WTC11 (cell line): ENCODE measurements around the gene MOV10. TPM values are rescaled to one million over a fixed set of nuclear protein-coding genes. Genes with fewer than 3 reads are reported as not detected.

Source experiments
- CBFB ChIP-seq: sonication (generic); formaldehyde crosslinking; IDR thresholded peaks from 2 replicates; pipeline ENCODE4 v1.8.1; 2022; ENCODE audit warnings: mild to moderate bottlenecking, low read depth, missing genetic modification reagents
- CREM ChIP-seq: sonication (generic); formaldehyde crosslinking; IDR thresholded peaks from 2 replicates; pipeline ENCODE4 v1.8.1; 2022; ENCODE audit warnings: mild to moderate bottlenecking, missing genetic modification reagents, moderate library complexity
- ELF4 ChIP-seq: sonication (generic); formaldehyde crosslinking; IDR thresholded peaks from 2 replicates; pipeline ENCODE4 v1.8.1; 2022; ENCODE audit warnings: low read depth, mild to moderate bottlenecking, moderate library complexity, missing genetic modification reagents
- EMX1 ChIP-seq: fragments of 250-450 bp; sonication (Bioruptor Pico); IDR thresholded peaks from 2 replicates; pipeline ENCODE4 v1.8.0; 2021; ENCODE audit warnings: mild to moderate bottlenecking
- ESRRA ChIP-seq: sonication (generic); formaldehyde crosslinking; IDR thresholded peaks from 2 replicates; pipeline ENCODE4 v1.8.1; 2022; ENCODE audit warnings: mild to moderate bottlenecking, missing genetic modification reagents, borderline replicate concordance
- FOXK1 ChIP-seq: sonication (generic); formaldehyde crosslinking; IDR thresholded peaks from 2 replicates; pipeline ENCODE4 v1.8.0; 2022; ENCODE audit warnings: mild to moderate bottlenecking, moderate library complexity, missing genetic modification reagents
- FOXP1 ChIP-seq: sonication (generic); formaldehyde crosslinking; IDR thresholded peaks from 2 replicates; pipeline ENCODE4 v1.8.0; 2022; ENCODE audit warnings: missing genetic modification reagents, mild to moderate bottlenecking, moderate library complexity, borderline replicate concordance
- KAT7 ChIP-seq: sonication (generic); formaldehyde crosslinking; IDR thresholded peaks from 2 replicates; pipeline ENCODE4 v1.8.1; 2023; ENCODE audit warnings: missing genetic modification reagents, mild to moderate bottlenecking, borderline replicate concordance
- MXD4 ChIP-seq: fragments of 250-450 bp; sonication (Bioruptor Pico); IDR thresholded peaks from 2 replicates; pipeline ENCODE4 v1.8.0; 2021; ENCODE audit warnings: mild to moderate bottlenecking, moderate library complexity, borderline replicate concordance
- NFE2L1 ChIP-seq: sonication (generic); formaldehyde crosslinking; IDR thresholded peaks from 2 replicates; pipeline ENCODE4 v1.8.1; 2023; ENCODE audit warnings: missing genetic modification reagents
- NR1H2 ChIP-seq: sonication (generic); formaldehyde crosslinking; IDR thresholded peaks from 2 replicates; pipeline ENCODE4 v1.9.0; 2021; ENCODE audit warnings: mild to moderate bottlenecking, moderate library complexity, missing genetic modification reagents
- RELA ChIP-seq: sonication (generic); formaldehyde crosslinking; IDR thresholded peaks from 2 replicates; pipeline ENCODE4 v1.8.1; 2022; ENCODE audit warnings: missing genetic modification reagents, mild to moderate bottlenecking, borderline replicate concordance
- SOX15 ChIP-seq: fragments of 250-450 bp; sonication (Bioruptor Pico); IDR thresholded peaks from 2 replicates; pipeline ENCODE4 v1.9.0; 2021; ENCODE audit warnings: mild to moderate bottlenecking
- TEAD1 ChIP-seq: sonication (generic); formaldehyde crosslinking; IDR thresholded peaks from 2 replicates; pipeline ENCODE4 v1.8.0; 2022; ENCODE audit warnings: mild to moderate bottlenecking, missing genetic modification reagents
- ZBTB21 ChIP-seq: sonication (generic); formaldehyde crosslinking; IDR thresholded peaks from 2 replicates; pipeline ENCODE4 v1.8.1; 2023; ENCODE audit warnings: mild to moderate bottlenecking, missing genetic modification reagents, borderline replicate concordance
- total RNA-seq: library from RNA; stranded (reverse); gene quantifications from 3 replicates; pipeline ENCODE4 v1.2.3, GENCODE V29; 2021
- TF ChIP-seq, protein P1 (sequence below): sonication (generic); formaldehyde crosslinking; IDR thresholded peaks from 2 replicates; pipeline ENCODE4 v1.8.0; 2022; ENCODE audit warnings: missing genetic modification reagents
- TF ChIP-seq, protein P2 (sequence below): fragments of 250-450 bp; sonication (Bioruptor Pico); IDR thresholded peaks from 2 replicates; pipeline ENCODE4 v1.9.0; 2021; ENCODE audit warnings: mild to moderate bottlenecking
- TF ChIP-seq, protein P3 (sequence below): sonication (generic); formaldehyde crosslinking; IDR thresholded peaks from 2 replicates; pipeline ENCODE4 v1.8.0; 2023; ENCODE audit warnings: missing genetic modification reagents
- TF ChIP-seq, protein P4 (sequence below): sonication (generic); formaldehyde crosslinking; IDR thresholded peaks from 2 replicates; pipeline ENCODE4 v1.8.1; 2022; ENCODE audit warnings: low read depth, mild to moderate bottlenecking, moderate library complexity, missing genetic modification reagents, borderline replicate concordance
- TF ChIP-seq, protein P5 (sequence below): sonication (generic); formaldehyde crosslinking; IDR thresholded peaks from 2 replicates; pipeline ENCODE4 v1.8.1; 2023; ENCODE audit warnings: mild to moderate bottlenecking, missing genetic modification reagents
- TF ChIP-seq, protein P6 (sequence below): sonication (generic); formaldehyde crosslinking; IDR thresholded peaks from 2 replicates; pipeline ENCODE4 v1.8.0; 2022; ENCODE audit warnings: mild to moderate bottlenecking, missing genetic modification reagents
- TF ChIP-seq, protein P7 (sequence below): sonication (generic); formaldehyde crosslinking; conservative IDR thresholded peaks from 2 replicates; pipeline ENCODE4 v1.8.1; 2023; ENCODE audit warnings: mild to moderate bottlenecking, low read depth, missing genetic modification reagents, moderate library complexity
- TF ChIP-seq, protein P8 (sequence below): fragments of 250-450 bp; sonication (Bioruptor Pico); IDR thresholded peaks from 2 replicates; pipeline ENCODE4 v2.1.2; 2022; ENCODE audit warnings: mild to moderate bottlenecking, moderate library complexity

Gene MOV10
- total RNA-seq, 1 experiment from 2014 or later, result 80.7 TPM

DNA sequence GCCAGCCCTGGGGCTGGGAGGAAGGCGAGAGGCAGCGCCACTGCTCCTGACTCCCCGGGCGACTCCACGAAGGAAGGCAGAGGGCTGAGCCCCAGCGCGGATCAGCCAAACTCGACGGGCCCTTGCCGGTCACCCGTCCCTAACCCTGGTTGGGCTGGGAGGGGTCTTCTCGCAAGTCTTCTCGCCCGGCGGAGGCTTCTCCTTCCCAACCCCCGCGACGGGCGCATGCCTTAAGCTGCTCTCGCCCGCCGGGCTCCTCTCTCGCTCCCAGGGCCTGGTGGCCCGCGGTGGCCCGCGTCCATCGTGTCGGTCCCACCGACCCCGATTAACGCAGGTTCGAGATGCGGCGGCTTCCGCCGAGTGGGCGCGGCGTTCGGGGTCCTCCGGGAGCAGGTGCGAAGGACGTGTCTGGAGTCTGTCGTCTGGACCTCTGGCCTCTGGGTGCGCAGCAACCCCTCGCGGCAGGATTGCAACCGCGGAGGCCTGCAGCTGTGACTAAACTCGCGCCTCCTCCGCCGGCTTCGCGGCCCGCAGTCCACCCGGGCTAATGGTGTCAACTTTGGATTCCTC is 69.6 kb downstream of the MOV10 start (continued):
- TF ChIP-seq, protein P1, sequence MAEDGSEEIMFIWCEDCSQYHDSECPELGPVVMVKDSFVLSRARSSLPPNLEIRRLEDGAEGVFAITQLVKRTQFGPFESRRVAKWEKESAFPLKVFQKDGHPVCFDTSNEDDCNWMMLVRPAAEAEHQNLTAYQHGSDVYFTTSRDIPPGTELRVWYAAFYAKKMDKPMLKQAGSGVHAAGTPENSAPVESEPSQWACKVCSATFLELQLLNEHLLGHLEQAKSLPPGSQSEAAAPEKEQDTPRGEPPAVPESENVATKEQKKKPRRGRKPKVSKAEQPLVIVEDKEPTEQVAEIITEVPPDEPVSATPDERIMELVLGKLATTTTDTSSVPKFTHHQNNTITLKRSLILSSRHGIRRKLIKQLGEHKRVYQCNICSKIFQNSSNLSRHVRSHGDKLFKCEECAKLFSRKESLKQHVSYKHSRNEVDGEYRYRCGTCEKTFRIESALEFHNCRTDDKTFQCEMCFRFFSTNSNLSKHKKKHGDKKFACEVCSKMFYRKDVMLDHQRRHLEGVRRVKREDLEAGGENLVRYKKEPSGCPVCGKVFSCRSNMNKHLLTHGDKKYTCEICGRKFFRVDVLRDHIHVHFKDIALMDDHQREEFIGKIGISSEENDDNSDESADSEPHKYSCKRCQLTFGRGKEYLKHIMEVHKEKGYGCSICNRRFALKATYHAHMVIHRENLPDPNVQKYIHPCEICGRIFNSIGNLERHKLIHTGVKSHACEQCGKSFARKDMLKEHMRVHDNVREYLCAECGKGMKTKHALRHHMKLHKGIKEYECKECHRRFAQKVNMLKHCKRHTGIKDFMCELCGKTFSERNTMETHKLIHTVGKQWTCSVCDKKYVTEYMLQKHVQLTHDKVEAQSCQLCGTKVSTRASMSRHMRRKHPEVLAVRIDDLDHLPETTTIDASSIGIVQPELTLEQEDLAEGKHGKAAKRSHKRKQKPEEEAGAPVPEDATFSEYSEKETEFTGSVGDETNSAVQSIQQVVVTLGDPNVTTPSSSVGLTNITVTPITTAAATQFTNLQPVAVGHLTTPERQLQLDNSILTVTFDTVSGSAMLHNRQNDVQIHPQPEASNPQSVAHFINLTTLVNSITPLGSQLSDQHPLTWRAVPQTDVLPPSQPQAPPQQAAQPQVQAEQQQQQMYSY (CRISPR knock-in tag), result no peak
- TF ChIP-seq FOXK1 (no peak), NR1H2 (CRISPR knock-in tag) (no peak), CBFB (CRISPR knock-in tag) (no peak), TEAD1 (CRISPR knock-in tag) (peak; percentile 53; the same call in 1 of the 2 replicates), ZBTB21 (CRISPR knock-in tag) (no peak), ELF4 (CRISPR knock-in tag) (no peak), MXD4 (no peak), SOX15 (no peak), EMX1 (CRISPR knock-in tag) (no peak), ESRRA (no peak), KAT7 (CRISPR knock-in tag) (no peak), RELA (no peak), NFE2L1 (no peak), CREM (CRISPR knock-in tag) (no peak), FOXP1 (CRISPR knock-in tag) (0 out of 2 replicates have a peak, but pooled peaks have one; percentile 30)
- TF ChIP-seq, protein P2, sequence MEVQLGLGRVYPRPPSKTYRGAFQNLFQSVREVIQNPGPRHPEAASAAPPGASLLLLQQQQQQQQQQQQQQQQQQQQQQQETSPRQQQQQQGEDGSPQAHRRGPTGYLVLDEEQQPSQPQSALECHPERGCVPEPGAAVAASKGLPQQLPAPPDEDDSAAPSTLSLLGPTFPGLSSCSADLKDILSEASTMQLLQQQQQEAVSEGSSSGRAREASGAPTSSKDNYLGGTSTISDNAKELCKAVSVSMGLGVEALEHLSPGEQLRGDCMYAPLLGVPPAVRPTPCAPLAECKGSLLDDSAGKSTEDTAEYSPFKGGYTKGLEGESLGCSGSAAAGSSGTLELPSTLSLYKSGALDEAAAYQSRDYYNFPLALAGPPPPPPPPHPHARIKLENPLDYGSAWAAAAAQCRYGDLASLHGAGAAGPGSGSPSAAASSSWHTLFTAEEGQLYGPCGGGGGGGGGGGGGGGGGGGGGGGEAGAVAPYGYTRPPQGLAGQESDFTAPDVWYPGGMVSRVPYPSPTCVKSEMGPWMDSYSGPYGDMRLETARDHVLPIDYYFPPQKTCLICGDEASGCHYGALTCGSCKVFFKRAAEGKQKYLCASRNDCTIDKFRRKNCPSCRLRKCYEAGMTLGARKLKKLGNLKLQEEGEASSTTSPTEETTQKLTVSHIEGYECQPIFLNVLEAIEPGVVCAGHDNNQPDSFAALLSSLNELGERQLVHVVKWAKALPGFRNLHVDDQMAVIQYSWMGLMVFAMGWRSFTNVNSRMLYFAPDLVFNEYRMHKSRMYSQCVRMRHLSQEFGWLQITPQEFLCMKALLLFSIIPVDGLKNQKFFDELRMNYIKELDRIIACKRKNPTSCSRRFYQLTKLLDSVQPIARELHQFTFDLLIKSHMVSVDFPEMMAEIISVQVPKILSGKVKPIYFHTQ (CRISPR knock-in tag), result no peak
- TF ChIP-seq, protein P3, sequence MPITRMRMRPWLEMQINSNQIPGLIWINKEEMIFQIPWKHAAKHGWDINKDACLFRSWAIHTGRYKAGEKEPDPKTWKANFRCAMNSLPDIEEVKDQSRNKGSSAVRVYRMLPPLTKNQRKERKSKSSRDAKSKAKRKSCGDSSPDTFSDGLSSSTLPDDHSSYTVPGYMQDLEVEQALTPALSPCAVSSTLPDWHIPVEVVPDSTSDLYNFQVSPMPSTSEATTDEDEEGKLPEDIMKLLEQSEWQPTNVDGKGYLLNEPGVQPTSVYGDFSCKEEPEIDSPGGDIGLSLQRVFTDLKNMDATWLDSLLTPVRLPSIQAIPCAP (CRISPR knock-in tag), result no peak
- TF ChIP-seq, protein P4, sequence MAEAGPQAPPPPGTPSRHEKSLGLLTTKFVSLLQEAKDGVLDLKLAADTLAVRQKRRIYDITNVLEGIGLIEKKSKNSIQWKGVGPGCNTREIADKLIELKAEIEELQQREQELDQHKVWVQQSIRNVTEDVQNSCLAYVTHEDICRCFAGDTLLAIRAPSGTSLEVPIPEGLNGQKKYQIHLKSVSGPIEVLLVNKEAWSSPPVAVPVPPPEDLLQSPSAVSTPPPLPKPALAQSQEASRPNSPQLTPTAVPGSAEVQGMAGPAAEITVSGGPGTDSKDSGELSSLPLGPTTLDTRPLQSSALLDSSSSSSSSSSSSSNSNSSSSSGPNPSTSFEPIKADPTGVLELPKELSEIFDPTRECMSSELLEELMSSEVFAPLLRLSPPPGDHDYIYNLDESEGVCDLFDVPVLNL (CRISPR knock-in tag), result no peak
- TF ChIP-seq, protein P5, sequence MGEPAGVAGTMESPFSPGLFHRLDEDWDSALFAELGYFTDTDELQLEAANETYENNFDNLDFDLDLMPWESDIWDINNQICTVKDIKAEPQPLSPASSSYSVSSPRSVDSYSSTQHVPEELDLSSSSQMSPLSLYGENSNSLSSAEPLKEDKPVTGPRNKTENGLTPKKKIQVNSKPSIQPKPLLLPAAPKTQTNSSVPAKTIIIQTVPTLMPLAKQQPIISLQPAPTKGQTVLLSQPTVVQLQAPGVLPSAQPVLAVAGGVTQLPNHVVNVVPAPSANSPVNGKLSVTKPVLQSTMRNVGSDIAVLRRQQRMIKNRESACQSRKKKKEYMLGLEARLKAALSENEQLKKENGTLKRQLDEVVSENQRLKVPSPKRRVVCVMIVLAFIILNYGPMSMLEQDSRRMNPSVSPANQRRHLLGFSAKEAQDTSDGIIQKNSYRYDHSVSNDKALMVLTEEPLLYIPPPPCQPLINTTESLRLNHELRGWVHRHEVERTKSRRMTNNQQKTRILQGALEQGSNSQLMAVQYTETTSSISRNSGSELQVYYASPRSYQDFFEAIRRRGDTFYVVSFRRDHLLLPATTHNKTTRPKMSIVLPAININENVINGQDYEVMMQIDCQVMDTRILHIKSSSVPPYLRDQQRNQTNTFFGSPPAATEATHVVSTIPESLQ (CRISPR knock-in tag), result no peak
- TF ChIP-seq, protein P6, sequence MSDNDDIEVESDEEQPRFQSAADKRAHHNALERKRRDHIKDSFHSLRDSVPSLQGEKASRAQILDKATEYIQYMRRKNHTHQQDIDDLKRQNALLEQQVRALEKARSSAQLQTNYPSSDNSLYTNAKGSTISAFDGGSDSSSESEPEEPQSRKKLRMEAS (CRISPR knock-in tag), result peak; percentile 88
- TF ChIP-seq, protein P7, sequence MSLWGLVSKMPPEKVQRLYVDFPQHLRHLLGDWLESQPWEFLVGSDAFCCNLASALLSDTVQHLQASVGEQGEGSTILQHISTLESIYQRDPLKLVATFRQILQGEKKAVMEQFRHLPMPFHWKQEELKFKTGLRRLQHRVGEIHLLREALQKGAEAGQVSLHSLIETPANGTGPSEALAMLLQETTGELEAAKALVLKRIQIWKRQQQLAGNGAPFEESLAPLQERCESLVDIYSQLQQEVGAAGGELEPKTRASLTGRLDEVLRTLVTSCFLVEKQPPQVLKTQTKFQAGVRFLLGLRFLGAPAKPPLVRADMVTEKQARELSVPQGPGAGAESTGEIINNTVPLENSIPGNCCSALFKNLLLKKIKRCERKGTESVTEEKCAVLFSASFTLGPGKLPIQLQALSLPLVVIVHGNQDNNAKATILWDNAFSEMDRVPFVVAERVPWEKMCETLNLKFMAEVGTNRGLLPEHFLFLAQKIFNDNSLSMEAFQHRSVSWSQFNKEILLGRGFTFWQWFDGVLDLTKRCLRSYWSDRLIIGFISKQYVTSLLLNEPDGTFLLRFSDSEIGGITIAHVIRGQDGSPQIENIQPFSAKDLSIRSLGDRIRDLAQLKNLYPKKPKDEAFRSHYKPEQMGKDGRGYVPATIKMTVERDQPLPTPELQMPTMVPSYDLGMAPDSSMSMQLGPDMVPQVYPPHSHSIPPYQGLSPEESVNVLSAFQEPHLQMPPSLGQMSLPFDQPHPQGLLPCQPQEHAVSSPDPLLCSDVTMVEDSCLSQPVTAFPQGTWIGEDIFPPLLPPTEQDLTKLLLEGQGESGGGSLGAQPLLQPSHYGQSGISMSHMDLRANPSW (CRISPR knock-in tag), result no peak
- TF ChIP-seq, protein P8, sequence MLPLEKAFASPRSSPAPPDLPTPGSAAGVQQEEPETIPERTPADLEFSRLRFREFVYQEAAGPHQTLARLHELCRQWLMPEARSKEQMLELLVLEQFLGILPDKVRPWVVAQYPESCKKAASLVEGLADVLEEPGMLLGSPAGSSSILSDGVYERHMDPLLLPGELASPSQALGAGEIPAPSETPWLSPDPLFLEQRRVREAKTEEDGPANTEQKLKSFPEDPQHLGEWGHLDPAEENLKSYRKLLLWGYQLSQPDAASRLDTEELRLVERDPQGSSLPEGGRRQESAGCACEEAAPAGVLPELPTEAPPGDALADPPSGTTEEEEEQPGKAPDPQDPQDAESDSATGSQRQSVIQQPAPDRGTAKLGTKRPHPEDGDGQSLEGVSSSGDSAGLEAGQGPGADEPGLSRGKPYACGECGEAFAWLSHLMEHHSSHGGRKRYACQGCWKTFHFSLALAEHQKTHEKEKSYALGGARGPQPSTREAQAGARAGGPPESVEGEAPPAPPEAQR (CRISPR knock-in tag), result no peak
